ENCODE results near the gene TGOLN2. TPM values are rescaled to one million over a fixed set of nuclear protein-coding genes. Genes with fewer than 3 reads are reported as not detected.

TGOLN2 gene
- total and polyA plus RNA-seq, 10 of the 15 experiments (the other 5 are each of a cell fraction or from before 2014, with no cell fraction given): 13.8 to 92.3 (median 49.4) TPM

GRCh38 chr2:85341269-85342029 lies 13.7 kb upstream of the TGOLN2 start:
- peaks cover 0 to 2% of the 10 kb centered on the region in 2 experiments; a peak in 3 of 4 replicates for H3K36me3 ChIP-seq (ENCODE audit: control insufficient read depth in 2 of 2, insufficient read depth in 2 of 2, low read length in 1 of 2)
- H3K27me3 ChIP-seq (replicated peaks in 1 of 2; ENCODE audit: control insufficient read depth in 2 of 2, insufficient read depth in 2 of 2, low read length in 1 of 2): no peaks in the 10 kb centered on the region; a peak in 1 of 4 replicates
- no peak overlapping the region for H3K4me3 ChIP-seq
- H3K9me3 ChIP-seq (replicated peaks; ENCODE audit: control insufficient read depth, insufficient read depth, low read length): no peaks in the 10 kb centered on the region
- no peaks in the 10 kb centered on the region for H4K20me1 ChIP-seq (ENCODE audit: control insufficient read depth, insufficient read depth)
- in situ Hi-C loops (cut with MboI) (no loop called here), intact Hi-C loops (cut with micrococcal nuclease; ENCODE audit: unreplicated experiment) (no loop called here)
- no peak overlapping the region for H3K27ac ChIP-seq (ENCODE audit: control insufficient read depth, insufficient read depth)
- no peak for DNase-seq (ENCODE audit: low read depth, low spot score)
- ChIA-PET POLR2A (no interaction called here), SMC1A (ENCODE audit: uncharacterized antibody, unreplicated experiment) (interaction anchor here (1.1 kb wide), 1 partner anchor 10 kb away, joined by 4 read pairs; no protein-coding TSS in a partner anchor), CTCF (no interaction called here), RAD21 (ENCODE audit: unreplicated experiment) (no interaction called here)
- no peak overlapping the region for H3K4me2 ChIP-seq (ENCODE audit: control insufficient read depth, insufficient read depth)
- H3K4me1 ChIP-seq (ENCODE audit: control insufficient read depth, insufficient read depth, low read length): no peaks in the 10 kb centered on the region
- WGBS (ENCODE audit: insufficient coverage, insufficient replicate concordance, low lambda C conversion rate, missing lambda C conversion rate): 92% methylated on average over 28 of the region's 30 CpGs
- TF ChIP-seq BRCA1 (IDR thresholded peaks at IDR 0.05; ENCODE audit: low read depth, low read length): no peak
- TF ChIP-seq GATAD2B (conservative IDR thresholded peaks at IDR 0.05; ENCODE audit: low read depth): no peak
- TF ChIP-seq SIN3A (IDR thresholded peaks at IDR 0.05; ENCODE audit: low read depth, low read length): no peak
- TF ChIP-seq, protein P1, sequence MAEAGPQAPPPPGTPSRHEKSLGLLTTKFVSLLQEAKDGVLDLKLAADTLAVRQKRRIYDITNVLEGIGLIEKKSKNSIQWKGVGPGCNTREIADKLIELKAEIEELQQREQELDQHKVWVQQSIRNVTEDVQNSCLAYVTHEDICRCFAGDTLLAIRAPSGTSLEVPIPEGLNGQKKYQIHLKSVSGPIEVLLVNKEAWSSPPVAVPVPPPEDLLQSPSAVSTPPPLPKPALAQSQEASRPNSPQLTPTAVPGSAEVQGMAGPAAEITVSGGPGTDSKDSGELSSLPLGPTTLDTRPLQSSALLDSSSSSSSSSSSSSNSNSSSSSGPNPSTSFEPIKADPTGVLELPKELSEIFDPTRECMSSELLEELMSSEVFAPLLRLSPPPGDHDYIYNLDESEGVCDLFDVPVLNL (IDR thresholded peaks at IDR 0.05; ENCODE audit: low read depth, low read length): no peak
- no peak for TF ChIP-seq NBN (IDR thresholded peaks at IDR 0.05)
- TF ChIP-seq, protein P2, sequence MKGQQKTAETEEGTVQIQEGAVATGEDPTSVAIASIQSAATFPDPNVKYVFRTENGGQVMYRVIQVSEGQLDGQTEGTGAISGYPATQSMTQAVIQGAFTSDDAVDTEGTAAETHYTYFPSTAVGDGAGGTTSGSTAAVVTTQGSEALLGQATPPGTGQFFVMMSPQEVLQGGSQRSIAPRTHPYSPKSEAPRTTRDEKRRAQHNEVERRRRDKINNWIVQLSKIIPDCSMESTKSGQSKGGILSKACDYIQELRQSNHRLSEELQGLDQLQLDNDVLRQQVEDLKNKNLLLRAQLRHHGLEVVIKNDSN (IDR thresholded peaks at IDR 0.05; ENCODE audit: borderline replicate concordance, extremely low read length, insufficient read depth, low read depth, low read length): no peak
- TF ChIP-seq ZBED1 (IDR thresholded peaks at IDR 0.05; ENCODE audit: borderline replicate concordance): no peak
- TF ChIP-seq POLR2AphosphoS5 (IDR thresholded peaks at IDR 0.05; ENCODE audit: low read length): no peak
- TF ChIP-seq, protein P3, sequence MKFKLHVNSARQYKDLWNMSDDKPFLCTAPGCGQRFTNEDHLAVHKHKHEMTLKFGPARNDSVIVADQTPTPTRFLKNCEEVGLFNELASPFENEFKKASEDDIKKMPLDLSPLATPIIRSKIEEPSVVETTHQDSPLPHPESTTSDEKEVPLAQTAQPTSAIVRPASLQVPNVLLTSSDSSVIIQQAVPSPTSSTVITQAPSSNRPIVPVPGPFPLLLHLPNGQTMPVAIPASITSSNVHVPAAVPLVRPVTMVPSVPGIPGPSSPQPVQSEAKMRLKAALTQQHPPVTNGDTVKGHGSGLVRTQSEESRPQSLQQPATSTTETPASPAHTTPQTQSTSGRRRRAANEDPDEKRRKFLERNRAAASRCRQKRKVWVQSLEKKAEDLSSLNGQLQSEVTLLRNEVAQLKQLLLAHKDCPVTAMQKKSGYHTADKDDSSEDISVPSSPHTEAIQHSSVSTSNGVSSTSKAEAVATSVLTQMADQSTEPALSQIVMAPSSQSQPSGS (IDR thresholded peaks at IDR 0.05; ENCODE audit: low read length): no peak
- no peak for TF ChIP-seq ZZZ3 (IDR thresholded peaks at IDR 0.05; ENCODE audit: control insufficient read depth, insufficient read length, low read depth)
- TF ChIP-seq, protein P4, sequence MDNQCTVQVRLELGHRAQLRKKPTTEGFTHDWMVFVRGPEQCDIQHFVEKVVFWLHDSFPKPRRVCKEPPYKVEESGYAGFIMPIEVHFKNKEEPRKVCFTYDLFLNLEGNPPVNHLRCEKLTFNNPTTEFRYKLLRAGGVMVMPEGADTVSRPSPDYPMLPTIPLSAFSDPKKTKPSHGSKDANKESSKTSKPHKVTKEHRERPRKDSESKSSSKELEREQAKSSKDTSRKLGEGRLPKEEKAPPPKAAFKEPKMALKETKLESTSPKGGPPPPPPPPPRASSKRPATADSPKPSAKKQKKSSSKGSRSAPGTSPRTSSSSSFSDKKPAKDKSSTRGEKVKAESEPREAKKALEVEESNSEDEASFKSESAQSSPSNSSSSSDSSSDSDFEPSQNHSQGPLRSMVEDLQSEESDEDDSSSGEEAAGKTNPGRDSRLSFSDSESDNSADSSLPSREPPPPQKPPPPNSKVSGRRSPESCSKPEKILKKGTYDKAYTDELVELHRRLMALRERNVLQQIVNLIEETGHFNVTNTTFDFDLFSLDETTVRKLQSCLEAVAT (IDR thresholded peaks at IDR 0.05): no peak
- H2AFZ ChIP-seq (ENCODE audit: control insufficient read depth, low read depth, low read length): no peak overlapping the region
- FAIRE-seq: no peak
- no peak for ATAC-seq
- no peaks in the 10 kb centered on the region for H3K79me2 ChIP-seq (ENCODE audit: control insufficient read depth, insufficient read depth, low read length)
- BruUV-seq (replicated peaks): no TSS peak
- H3K9ac ChIP-seq (ENCODE audit: control insufficient read depth, insufficient read depth, low read length): no peak overlapping the region
